UCSD-AML1 (cell line): ENCODE data around the gene UPK2.
A peak's percentile ranks its signal among the peaks of the same experiment; 100 is the strongest.
"Not testable (repeated sequence)": the region's sequence is repeated elsewhere in the genome, so short reads cannot be mapped to it uniquely, and the experiment has no call there.

Source experiments
- DNase-seq: peaks from one replicate; lab custom pipeline; 2025; ENCODE audit not compliant: unreplicated experiment; lab: John Stamatoyannopoulos, UW

The UPK2 gene

DNA sequence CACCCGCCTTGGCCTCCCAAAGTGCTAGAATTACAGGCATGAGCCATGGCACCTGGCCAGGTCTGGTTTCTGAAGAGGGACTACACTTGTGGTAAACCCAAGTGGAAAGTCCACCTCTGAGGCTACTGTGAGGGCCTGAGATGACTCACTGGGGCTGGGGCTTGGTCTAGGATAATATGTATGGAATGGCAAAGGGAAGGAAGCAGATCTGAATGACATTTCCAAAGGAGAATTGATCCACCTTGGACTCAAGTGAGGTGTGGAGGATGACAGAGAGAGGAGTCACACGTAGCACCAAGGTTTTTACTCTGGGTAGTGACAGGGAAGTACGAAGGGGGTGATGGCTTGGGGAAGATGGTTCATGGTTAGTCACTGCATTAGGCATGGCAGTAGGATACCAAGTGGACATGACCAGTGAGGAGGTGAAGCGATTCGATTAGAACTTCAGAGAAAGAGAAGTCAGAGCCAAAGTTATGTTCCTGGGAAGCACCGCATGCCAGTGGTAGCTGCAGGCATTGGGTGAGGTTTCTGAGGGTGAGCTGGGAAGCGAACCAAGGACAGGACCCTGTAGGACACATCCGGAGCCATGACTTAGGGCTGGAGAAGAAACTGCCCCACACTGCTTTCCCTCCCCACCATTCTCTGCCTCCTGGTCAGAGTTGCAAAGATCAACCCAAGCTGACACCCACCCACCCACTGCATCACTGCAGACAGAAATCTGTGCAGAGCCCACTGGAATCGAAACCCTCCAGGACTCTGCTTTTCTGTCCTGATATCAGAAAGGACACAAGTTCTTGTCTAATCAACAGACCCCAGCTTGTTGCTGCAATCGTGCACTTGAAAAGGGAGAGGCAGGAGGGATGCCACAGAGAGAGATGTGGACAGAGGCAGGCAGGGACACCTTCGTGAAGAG, 17.4 kb upstream of the UPK2 start:
- no peak for DNase-seq

GRCh38 chr11:118939404-118939915, 16.6 kb upstream of the UPK2 start:
- DNase-seq = no peak

DNA sequence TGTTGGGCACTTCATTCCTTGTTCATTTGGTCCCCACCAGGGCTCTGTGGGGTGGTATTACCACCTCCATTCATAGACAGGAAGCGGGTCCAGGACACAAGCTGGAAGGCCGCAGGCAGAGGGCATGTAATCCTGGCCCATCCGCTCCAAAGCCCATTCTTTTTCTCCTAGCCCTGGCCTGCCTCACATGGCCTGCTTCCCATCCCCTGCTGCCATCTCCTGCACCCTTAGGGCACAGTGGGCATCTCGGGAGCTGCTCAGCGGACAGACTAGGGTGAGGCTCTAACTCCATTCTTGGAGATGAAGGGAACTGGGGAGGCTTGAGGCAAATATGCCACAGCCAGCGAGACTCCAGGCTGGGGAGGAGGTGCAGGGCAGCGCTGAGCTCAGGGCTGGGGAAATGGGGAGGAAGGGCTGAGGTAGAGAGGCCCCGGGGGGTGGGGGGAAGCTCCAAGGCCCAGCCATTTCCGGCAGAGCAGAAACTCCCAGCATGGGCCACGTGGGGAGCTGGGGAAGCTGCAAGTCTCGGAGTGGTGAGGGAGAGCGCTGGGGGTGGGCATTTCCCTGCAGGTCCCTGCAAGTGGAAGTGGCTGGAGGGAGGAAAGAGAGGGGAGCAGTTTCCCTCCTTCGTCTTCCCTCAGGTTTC, 16.0 kb upstream of the UPK2 start:
- peak; percentile 91 for DNase-seq

GRCh38 chr11:118947091-118947490, 9.0 kb upstream of the UPK2 start:
- no peak for DNase-seq

DNA sequence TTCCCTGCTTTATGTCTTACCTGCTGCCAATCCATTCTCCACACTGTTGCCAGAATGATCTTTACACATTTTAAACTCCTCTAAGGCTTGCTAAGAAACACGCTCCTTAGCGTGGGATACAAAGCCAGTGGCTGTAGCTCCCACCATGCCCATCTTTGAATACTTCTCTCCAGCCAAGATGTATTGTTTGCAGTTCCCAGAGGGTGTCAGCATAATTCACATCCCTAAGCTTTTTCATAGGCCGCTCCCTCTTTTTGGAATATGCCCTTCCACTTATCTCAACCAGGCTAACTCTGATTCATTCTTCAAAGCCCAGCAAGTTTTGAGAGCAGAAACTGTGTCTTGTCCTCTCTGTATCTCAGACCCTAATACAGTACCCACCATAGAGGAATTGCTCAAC, 8.1 kb upstream of the UPK2 start:
- DNase-seq = no peak

- DNase-seq = no peak
Observed at GRCh38 chr11:118953265-118953664, 2.8 kb upstream of the UPK2 start.

GRCh38 chr11:118953976-118954375, 2.1 kb upstream of the UPK2 start:
- DNase-seq = not testable (repeated sequence)

DNA sequence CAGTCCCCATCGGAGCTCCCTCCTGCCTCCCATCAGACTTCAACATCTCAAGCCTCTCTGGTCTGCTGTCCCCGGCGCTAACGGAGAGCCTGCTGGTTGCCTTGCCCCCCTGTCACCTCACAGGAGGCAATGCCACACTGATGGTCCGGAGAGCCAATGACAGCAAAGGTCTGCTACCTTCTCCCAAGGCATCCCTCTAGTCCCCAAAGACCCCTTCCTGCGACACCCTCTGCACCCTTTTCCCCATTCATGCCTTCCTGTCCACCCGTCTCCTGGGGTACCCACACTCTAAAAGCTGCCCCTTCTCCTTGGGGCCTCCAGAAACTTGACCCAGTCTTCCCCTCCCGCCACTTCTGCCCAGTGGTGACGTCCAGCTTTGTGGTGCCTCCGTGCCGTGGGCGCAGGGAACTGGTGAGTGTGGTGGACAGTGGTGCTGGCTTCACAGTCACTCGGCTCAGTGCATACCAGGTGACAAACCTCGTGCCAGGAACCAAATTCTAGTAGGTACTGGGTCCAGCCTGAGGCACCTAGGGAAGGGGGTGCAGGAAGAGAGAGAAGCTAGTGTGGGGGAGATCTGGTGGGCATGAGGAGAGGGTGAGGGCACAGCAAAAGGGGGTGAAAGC, 860 bp downstream of the UPK2 start:
- DNase-seq = no peak

GRCh38 chr11:118957549-118957948, 1.5 kb downstream of the UPK2 start:
- DNase-seq = no peak

DNA sequence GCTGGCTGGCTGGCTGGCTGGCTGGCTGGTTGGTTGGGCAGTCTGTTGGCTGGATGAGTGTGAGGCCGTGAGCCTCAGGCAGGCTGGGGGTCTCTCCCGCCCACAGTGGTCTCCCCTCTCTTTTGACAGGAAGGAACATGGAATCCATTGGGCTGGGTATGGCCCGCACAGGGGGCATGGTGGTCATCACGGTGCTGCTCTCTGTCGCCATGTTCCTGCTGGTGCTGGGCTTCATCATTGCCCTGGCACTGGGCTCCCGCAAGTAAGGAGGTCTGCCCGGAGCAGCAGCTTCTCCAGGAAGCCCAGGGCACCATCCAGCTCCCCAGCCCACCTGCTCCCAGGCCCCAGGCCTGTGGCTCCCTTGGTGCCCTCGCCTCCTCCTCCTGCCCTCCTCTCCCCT, 1.9 kb downstream of the UPK2 start:
- no peak for DNase-seq

GRCh38 chr11:118958577-118958976, 2.5 kb downstream of the UPK2 start:
- no peak for DNase-seq

GRCh38 chr11:118961189-118961588, 5.1 kb downstream of the UPK2 start:
- no peak for DNase-seq

DNA sequence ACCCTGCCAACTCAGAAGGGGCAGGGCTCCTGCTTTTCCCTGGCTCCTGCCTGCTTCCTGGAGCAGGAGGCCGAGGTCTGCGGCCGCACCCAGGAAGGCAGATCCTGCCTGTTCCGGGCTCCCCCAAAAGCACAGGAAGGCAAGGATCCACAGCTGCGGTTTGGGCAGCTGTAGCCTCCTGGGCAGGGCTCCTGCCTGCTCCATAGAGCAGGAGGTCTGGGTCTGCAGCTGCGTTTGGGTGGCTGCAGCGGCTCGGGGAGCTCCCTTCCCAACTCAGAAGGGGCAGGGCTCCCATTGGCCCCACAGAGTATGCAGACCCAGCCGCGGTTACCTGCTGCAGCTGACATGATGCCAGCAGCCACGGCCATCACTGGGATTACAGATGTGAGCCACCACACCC, 5.5 kb downstream of the UPK2 start:
- DNase-seq = no peak

DNA sequence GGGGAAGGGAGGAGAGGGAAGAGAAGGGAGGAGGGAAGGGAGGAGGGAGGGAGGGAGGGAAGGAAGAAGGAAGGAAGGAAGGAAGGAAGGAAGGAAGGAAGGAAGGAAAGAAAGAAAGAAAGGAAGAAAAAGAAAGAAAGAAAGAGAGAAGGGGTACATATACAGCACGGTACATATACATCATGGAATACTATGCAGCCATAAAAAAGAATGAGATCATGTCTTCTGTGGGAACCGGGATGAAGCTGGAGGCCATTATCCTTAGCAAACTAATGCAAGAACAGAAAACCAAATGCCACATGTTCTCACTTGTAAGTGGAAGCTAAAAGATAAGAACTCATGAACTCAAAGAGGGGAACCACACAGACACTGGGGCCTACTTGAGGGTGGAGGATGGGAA, 13.4 kb downstream of the UPK2 start:
- not testable (repeated sequence) for DNase-seq

DNA sequence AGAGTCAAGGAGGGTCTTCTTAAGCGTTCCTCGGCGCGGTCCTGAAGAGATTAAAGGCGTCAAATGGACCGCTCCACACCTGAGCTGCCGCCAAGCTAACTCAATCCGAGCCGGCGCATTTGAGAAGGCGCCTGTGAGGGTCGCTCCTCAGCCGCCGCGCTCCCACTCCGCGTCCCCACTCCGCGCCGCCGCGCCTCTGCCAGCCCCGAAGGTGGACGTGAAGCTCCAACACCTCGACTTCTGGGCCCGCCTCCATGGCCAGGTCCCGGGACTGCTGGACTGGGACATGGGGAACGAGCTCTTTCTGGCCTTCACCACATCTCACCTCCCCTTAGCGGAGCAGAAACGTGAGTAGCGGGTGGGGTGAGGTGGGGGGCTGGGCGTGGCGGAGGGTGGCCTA, 15.5 kb downstream of the UPK2 start, which contains the start of gene FOXR1:
TSS of gene FOXR1 (plus strand) at position 116 of the 400 bp plus-strand sequence. CDS start at position 287, 171 bp downstream.
- no peak for DNase-seq

DNA sequence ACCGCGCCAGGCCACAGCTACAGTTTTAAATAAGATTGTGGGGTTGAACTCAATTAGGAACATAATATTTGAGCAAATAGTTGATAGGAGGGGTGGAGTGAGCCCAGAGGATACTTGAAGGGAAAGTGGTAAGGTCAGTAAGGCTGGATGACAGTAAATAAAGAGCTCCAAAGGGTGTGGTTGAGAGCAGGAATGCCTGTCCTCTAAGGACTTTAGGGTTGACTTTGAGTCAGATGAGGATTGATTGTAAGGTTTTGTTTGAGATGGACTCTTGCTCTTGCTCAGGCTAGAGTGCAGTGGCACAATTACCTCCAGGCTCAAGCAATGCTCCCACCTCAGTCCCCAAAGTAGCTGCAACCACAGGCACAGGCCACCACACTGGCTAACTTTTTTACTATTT, 17.9 kb downstream of the UPK2 start:
- DNase-seq = no peak

- DNase-seq = no peak
Observed at GRCh38 chr11:118975771-118976709, 19.9 kb downstream of the UPK2 start.

GRCh38 chr11:118979434-118979833, 23.3 kb downstream of the UPK2 start:
- DNase-seq = no peak

GRCh38 chr11:118980191-118980881, 24.2 kb downstream of the UPK2 start:
- DNase-seq = peak; percentile 50

GRCh38 chr11:118984337-118984736, 28.2 kb downstream of the UPK2 start:
- not testable (repeated sequence) for DNase-seq
